Measurements from ENCODE around the gene IFITM1.

The IFITM1 gene

DNA sequence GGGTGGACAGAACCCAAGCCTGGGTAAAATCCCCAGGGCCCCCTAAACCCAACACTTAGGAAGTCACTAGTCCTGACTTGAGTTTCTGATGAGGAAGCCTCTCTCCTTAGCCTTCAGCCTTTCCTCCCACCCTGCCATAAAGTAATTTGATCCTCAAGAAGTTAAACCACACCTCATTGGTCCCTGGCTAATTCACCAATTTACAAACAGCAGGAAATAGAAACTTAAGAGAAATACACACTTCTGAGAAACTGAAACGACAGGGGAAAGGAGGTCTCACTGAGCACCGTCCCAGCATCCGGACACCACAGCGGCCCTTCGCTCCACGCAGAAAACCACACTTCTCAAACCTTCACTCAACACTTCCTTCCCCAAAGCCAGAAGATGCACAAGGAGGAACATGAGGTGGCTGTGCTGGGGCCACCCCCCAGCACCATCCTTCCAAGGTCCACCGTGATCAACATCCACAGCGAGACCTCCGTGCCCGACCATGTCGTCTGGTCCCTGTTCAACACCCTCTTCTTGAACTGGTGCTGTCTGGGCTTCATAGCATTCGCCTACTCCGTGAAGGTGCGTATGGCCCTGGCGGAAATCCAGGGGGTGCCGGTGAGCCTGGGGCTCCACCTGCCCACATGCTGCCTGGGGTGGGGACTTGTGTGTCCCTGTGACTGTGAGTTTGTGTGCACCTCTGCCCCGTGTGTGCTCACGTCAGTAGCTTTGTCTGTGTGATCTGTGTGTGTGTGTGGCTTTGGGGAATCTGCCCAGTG is at the start of gene IFITM1:
Gene IFITM1, plus strand, starts transcription at position 254 of the 767 bp plus-strand sequence. Its CDS starts 131 bp downstream, at position 385.
- DNase-seq = peak; percentile 53

DNA sequence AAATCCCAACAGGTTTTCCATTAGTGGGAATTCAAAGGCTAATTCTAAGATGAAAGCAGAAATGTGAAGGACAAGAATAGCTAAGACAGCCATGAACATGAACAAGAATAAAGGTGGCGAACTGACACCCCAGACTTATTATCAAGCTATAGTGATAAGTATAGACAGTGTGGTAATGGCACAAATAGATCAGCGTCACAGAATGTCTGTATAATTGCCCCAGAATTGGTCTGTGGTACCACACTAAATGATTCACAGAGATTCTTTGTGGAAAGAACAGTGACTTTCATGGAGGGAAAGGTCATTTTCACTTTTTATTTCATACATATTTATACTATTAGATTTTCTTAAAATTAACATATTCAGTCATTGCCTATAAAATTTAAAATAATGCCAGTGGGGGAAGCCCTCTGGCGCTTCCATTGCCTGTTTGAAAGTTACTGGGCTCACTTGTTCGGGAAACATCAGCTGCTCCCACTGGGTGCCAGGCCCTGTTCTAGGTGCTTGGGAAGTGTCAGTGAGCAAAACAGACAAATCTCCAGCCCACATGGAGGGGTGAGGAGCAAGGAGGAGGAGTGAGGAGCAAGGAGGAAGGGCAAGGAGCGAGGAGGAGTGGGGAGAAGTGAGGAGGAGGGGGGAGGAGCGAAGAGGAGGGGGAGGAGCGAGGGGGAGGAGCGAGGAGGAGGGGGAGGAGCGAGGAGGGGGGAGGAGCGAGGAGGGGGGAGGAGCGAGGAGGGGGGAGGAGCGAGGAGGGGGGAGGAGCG is 47.0 kb upstream of the IFITM1 start:
- DNase-seq = peak; percentile 36

- peak; percentile 47 for DNase-seq
Measured at GRCh38 chr11:267491-267994, 46.3 kb upstream of the IFITM1 start.

DNA sequence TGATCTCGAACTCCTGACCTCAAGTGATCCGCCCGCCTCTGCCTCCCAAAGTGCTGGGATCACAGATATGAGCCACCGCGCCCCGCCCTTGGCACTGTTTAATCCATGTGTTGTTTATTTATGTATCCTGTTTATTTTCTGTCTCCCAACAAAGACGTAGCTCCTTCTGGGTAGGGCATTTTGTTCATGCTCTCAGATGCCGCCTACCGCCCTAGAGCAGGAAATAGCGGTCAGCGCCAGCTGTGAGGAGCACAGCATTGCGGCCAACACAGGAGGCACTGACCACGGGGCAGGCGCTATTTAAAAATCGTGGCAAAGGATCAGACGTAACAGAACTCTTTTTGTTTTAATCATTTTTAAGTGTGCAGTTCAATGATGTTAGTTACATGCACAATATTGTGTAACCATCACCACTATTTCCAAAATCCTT is 45.1 kb upstream of the IFITM1 start:
- peak; percentile 45 for DNase-seq

- peak; percentile 66 for DNase-seq
Measured at GRCh38 chr11:269146-269890, 44.5 kb upstream of the IFITM1 start.

DNA sequence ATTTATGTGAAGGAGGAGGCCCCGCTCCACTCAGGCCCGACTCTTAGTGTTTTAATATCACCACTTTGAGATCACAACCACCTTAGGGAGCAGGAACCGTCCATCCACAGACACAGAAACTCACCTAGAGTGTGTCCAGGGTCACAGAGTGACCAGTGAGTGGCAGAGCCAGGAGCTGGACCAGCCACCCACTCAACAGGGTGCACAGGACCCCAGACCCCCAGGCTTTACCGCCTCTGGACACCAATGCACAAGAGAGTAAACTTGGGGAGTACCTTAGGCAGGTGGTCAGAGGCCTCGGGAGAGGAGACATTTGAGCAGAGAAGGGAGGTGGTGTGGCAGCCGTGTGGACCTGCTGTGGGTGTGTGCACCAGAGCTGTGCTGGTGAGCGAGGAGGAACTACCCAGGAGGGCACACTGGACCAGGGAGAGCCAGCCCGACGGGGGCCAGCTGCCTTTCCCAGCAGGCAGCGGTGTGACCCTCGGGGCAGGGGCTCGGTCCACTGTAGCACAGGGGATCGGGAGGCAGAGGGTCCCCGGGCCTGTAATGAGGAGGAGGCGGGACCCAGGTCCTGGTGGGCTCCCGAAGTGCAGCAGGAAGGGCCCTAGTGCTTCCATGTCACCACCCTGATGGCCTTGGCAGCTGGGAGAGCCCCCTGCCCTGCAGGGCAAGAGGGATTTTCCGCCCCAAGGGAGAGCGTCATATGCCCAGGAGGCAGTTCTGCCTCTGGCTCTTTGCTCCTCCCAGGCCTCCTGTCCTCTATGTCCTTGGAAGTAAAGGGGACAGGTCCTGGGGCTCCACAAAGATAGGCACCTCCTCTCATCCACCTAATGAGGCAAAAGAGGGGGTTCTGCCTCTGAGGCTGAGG is 43.2 kb upstream of the IFITM1 start:
- DNase-seq = no peak

- DNase-seq = no peak
Measured at GRCh38 chr11:271319-271715, 42.5 kb upstream of the IFITM1 start.

GRCh38 chr11:272195-272930 is 41.5 kb upstream of the IFITM1 start:
- no peak for DNase-seq

GRCh38 chr11:272931-273198 is 41.0 kb upstream of the IFITM1 start:
- no peak for DNase-seq

GRCh38 chr11:276219-276618 is 37.6 kb upstream of the IFITM1 start:
- DNase-seq = no peak

GRCh38 chr11:278001-278951 is 35.6 kb upstream of the IFITM1 start, which contains the start of gene NLRP6:
Gene NLRP6, plus strand, starts transcription at chr11:278407. Its CDS starts 163 bp downstream, at chr11:278570.
- DNase-seq = no peak

DNA sequence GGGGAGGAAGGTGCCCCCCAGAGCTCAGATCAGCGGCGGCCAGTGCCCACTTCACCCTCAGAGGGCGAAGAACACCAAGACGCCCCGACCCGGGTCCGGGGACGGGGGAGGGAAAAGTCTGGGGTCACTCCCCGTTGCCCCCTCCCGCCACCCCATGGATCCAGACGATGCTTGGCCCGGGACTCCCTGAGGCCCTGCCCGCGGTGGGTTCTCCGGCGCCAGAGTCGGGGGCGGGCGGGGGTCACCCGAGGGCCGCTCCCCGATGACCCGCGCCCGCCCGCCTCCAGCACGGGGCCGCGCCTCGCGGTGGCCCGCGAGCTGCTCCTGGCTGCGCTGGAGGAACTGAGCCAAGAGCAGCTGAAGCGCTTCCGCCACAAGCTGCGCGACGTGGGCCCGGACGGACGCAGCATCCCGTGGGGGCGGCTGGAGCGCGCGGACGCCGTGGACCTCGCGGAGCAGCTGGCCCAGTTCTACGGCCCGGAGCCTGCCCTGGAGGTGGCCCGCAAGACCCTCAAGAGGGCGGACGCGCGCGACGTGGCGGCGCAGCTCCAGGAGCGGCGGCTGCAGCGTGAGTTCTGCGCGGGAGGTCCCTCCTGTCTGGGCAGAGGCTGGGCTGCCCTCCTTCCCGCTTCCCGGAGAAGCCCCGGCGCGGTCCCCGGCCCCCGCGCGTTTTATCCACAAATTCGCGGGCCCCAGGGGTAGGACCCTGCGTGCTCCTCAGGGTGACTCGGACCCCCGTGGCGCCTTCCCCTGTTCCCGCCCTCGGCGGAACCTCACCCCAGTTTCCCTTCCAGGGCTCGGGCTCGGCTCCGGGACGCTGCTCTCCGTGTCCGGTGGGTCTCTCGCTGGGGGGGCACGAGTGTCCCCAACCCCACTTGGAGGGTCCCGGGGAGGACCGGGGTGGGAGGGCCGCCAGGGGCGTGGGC is 34.5 kb upstream of the IFITM1 start:
- no peak for DNase-seq

DNA sequence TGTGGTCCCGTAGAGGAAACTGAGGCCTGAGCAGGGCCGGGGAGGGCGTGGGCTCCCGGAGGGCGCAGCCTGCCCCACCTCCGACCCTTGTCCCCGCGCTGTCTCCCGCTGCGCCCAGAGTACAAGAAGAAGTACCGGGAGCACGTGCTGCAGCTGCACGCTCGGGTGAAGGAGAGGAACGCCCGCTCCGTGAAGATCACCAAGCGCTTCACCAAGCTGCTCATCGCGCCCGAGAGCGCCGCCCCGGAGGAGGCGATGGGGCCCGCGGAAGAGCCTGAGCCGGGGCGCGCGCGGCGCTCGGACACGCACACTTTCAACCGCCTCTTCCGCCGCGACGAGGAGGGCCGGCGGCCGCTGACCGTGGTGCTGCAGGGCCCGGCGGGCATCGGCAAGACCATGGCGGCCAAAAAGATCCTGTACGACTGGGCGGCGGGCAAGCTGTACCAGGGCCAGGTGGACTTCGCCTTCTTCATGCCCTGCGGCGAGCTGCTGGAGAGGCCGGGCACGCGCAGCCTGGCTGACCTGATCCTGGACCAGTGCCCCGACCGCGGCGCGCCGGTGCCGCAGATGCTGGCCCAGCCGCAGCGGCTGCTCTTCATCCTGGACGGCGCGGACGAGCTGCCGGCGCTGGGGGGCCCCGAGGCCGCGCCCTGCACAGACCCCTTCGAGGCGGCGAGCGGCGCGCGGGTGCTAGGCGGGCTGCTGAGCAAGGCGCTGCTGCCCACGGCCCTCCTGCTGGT is 33.7 kb upstream of the IFITM1 start:
- peak; percentile 48 for DNase-seq

- peak; percentile 34 for DNase-seq
Measured at GRCh38 chr11:280706-281485, 32.9 kb upstream of the IFITM1 start.

DNA sequence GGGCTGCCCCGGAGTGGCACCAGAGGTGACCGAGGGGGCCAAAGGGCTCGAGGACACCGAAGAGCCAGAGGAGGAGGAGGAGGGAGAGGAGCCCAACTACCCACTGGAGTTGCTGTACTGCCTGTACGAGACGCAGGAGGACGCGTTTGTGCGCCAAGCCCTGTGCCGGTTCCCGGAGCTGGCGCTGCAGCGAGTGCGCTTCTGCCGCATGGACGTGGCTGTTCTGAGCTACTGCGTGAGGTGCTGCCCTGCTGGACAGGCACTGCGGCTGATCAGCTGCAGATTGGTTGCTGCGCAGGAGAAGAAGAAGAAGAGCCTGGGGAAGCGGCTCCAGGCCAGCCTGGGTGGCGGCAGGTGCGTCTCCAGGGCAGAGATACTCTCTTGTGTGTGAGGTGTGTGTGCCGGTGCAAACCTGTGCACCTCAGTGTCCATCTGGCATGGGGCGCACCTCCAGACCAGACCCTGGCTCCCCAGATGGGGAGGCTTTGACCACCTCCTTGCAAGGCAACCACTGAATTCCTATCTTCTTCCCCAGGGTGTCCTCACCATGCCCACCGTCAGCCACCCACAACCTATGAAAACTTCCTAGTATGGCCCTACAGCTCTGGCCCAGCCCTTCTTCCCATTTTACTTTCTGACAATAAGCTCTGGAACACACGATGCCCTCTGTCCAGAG is 32.2 kb upstream of the IFITM1 start:
- DNase-seq = no peak

GRCh38 chr11:282171-282570 is 31.7 kb upstream of the IFITM1 start:
- no peak for DNase-seq

All from activated naive CD4-positive, alpha-beta T cell treated with Interleukin-2 at 50 U/mL for 16 hours (primary cell).